ENCODE results near the gene UBAP2.

Gene UBAP2

DNA sequence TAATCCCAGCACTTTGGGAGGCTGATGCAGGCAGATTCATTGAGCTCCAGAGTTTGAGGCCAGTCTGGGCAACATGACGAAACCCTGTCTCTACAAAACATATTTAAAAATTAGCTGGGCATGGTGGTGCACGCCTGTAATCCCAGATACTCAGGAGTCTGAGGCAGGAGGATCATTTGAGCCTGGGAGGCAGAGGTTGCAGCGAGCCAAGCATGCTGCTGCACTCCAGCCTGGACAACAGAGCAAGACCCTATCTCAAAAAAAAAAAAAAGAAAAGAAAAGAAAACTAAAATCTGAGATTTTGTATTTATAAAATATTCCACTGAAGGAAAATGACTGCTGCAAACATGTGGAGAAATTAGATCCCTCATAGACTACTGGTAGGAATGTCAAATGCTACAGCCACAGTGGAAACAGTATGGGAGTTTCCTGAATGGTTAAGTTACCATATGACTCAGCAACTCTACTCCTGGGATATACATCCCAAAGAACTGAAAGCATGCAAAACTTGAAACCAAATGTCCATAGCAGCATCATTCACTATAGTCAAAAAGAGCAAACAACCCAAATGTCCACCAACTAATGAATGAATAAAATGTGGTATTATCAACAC is 106.1 kb downstream of the UBAP2 start:
- TF ChIP-seq CTCF (IDR thresholded peaks at IDR 0.05; ENCODE audit: low read depth, low read length, missing control alignments): peak; percentile 39
- H3K4me3 ChIP-seq (replicated peaks; ENCODE audit: low read depth, low read length): no peak overlapping the region
- peak; percentile 75 for DNase-seq (ENCODE audit: extremely low read depth, low read depth)

DNA sequence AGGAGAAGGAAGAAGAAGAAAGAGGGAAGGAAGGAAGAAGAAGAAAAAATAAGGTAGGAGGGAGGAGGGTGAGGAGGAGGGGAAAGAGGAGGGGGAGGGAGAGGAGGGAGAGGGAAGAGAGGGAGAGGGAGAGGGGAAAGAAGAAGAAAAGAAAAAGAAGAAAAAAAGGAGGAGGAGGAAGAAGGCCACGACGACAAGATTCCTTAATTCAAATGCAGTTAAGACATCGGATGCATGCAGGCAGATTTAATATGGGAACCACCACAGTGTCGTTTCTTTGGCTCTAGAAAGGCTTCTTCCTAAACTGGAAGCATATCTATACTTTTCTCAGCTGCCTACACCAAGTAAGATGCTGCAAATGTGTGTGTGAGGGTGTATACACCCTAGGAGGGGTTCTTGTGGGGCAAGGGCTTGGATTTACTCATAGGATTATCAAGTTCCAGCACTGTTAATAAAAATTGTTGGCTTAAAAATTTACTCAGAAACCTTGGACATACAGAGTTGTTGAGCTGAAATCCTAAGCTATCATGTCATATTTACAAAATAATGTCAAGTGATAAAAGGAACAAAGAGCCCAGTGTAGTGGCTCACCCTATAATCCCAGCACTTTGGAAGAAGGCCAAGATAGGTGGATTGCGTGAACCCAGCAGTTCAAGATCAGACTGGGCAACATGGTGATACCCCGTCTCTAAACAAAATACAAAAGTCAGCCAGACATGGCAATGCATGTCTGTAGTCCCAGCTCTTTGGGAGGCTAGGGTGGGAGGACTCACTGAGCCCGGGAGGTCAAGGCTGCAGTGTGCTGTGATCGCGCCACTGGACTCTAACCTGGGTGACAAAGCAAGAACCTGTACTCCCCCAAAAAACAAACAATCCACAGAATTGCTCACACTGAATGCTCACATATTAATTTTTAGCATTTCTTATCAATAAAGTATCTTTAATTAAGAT is 108.5 kb downstream of the UBAP2 start:
- no peak for DNase-seq (ENCODE audit: extremely low read depth, low read depth)
- no peak for TF ChIP-seq CTCF (IDR thresholded peaks at IDR 0.05; ENCODE audit: low read depth, low read length, missing control alignments)
- H3K4me3 ChIP-seq (replicated peaks; ENCODE audit: low read depth, low read length): no peak overlapping the region

- no peak for DNase-seq (ENCODE audit: extremely low read depth, low read depth)
- no peak overlapping the region for H3K4me3 ChIP-seq (replicated peaks; ENCODE audit: low read depth, low read length)
- no peak for TF ChIP-seq CTCF (IDR thresholded peaks at IDR 0.05; ENCODE audit: low read depth, low read length, missing control alignments)
Measured at GRCh38 chr9:33934188-33934878, 114.4 kb downstream of the UBAP2 start.

DNA sequence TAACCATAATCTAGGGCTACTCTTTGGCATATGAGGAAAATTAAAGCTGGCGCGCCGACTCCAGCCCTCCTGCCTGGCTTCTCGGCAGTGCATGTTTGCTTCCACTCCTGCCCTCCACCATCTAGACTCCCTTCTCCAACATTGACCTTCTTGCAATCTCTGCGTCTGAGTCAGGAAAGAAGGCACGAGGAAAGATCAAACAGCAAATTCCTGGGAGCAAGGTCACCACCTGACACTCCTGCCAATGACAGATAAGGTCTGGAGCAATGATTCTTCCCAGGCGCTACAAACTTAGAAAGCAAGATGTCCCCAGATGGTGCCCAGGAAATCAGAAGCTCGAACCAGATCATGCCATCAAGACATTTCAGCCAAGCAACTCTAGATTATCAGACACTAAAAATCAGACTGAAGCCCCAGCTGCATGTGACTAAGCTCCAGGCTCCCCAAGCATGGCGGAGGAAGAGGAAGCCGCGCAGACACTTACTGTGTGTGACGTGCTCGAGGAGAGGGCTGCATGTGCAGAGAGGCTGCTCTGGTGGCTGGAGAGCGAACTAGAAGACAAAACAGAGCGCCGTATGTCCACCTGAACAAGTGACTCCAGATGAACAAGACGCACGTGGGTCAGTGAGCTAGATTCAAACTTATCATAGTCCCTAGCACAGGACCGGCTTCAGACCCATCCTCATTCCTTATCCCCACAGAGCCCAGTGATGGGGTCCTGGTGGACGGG is 116.4 kb downstream of the UBAP2 start:
- no peak for TF ChIP-seq CTCF (IDR thresholded peaks at IDR 0.05; ENCODE audit: low read depth, low read length, missing control alignments)
- H3K4me3 ChIP-seq (replicated peaks; ENCODE audit: low read depth, low read length): no peak overlapping the region
- DNase-seq (ENCODE audit: extremely low read depth, low read depth): no peak

- no peak for DNase-seq (ENCODE audit: extremely low read depth, low read depth)
- TF ChIP-seq CTCF (IDR thresholded peaks at IDR 0.05; ENCODE audit: low read depth, low read length, missing control alignments): no peak
- H3K4me3 ChIP-seq (replicated peaks; ENCODE audit: low read depth, low read length): no peak overlapping the region
Measured at GRCh38 chr9:33931326-33931725, 117.4 kb downstream of the UBAP2 start.

DNA sequence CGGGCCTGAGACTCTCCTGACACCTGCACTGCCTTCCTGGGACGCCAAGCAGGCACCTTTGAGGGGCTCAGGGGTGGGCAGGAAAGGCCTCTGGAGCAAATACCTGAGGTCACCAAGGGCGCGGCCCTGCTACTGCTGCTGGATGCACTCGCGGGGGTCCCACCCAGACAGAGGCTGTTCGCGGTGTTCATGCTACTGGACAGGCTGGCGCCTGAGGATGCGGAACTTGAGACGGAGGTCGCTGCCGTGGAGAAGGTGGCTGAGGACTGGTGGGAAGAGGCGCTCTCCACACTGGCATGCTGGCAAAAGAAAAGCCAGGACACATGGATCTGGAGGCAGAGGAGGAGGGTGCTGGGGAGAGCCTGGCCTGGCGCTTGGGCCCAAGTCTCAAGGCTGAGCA is 121.0 kb downstream of the UBAP2 start:
- H3K4me3 ChIP-seq (replicated peaks; ENCODE audit: low read depth, low read length): no peak overlapping the region
- DNase-seq (ENCODE audit: extremely low read depth, low read depth): no peak
- no peak for TF ChIP-seq CTCF (IDR thresholded peaks at IDR 0.05; ENCODE audit: low read depth, low read length, missing control alignments)

Measured in HFF-Myc (cell line).